ENCODE data around the gene ZFP1.

DNA sequence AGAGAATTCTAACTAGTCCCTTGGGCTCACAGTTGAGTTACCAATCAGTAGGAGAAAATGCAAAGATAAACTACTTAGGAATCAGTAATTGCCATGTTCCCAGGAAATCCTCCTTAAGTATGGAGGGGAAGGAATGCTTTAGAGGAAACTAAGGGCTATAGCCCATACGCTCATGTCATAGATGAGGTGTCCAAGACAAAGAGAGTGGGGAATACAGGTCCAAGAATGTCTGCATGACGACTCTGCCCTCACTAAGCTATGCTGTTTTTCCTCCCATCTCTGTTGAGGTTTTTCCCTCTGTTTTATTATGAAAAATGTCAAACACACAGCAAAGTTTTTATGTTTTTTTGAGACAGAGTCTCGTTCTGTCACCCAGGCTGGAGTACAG lies 47.7 kb upstream of the ZFP1 start:
- TF ChIP-seq EZH2 (IDR thresholded peaks at IDR 0.05; ENCODE audit: insufficient read depth, poor library complexity, severe bottlenecking) (no peak), EZH2phosphoT487 (IDR thresholded peaks at IDR 0.05; ENCODE audit: insufficient read depth, low read depth) (no peak)
